Stimulated activated CD4-positive, alpha-beta T cell treated with anti-CD3 and anti-CD28 coated beads, Interleukin-4, amount 100 ng/mL, for 48 hours (primary cell): ENCODE measurements around the gene LRRC3C.

Source experiments
- DNase-seq, 2 donors: peaks; one replicate each; pipeline ENCODE4 v3.0.0-alpha.2; 2020; ENCODE audit warnings: low read depth in 2 of 2

LRRC3C gene

GRCh38 chr17:39974433-39974832 lies 46.9 kb downstream of the LRRC3C start:
- DNase-seq, result no peak

- no peak for DNase-seq
These were observed 48.3 kb downstream of the LRRC3C start for GRCh38 chr17:39975801-39976200.

- DNase-seq, result no peak
These were observed 51.6 kb downstream of the LRRC3C start for GRCh38 chr17:39979016-39979670.

GRCh38 chr17:39979893-39980350 lies 52.4 kb downstream of the LRRC3C start:
- peak in 1 of 2 donors; percentile 4 for DNase-seq

GRCh38 chr17:39980351-39981206 lies 53.0 kb downstream of the LRRC3C start, which contains the start of gene PSMD3:
TSS of gene PSMD3 (plus strand) at chr17:39980807. CDS start at chr17:39980971, 164 bp downstream.
- peak; percentile 96 to 97 for DNase-seq

- no peak for DNase-seq
These were observed 53.7 kb downstream of the LRRC3C start for GRCh38 chr17:39981207-39981741.

GRCh38 chr17:39981766-39982375 lies 54.3 kb downstream of the LRRC3C start:
- no peak for DNase-seq

GRCh38 chr17:39988206-39988810 lies 60.8 kb downstream of the LRRC3C start:
- no peak for DNase-seq

GRCh38 chr17:39994448-39994847 lies 66.9 kb downstream of the LRRC3C start:
- DNase-seq, result no peak
